Measurements from ENCODE around the gene ARID3C. TPM values are rescaled to one million over a fixed set of nuclear protein-coding genes. Genes with fewer than 3 reads are reported as not detected.
"Not testable (repeated sequence)": the region's sequence is repeated elsewhere in the genome, so short reads cannot be mapped to it uniquely, and the experiment has no call there.

Gene ARID3C
- total and polyA plus RNA-seq, 10 of the 15 experiments (the other 5 are each of a cell fraction or from before 2014, with no cell fraction given) = not detected

GRCh38 chr9:34642679-34643078 is 13.8 kb upstream of the ARID3C start:
- peaks cover 12% of the 10 kb centered on the region for H3K79me2 ChIP-seq (ENCODE audit: control insufficient read depth, insufficient read depth, low read length)
- peaks cover 8% of the 10 kb centered on the region for H3K4me1 ChIP-seq (ENCODE audit: control insufficient read depth, insufficient read depth, low read length)
- FAIRE-seq (no peak), ATAC-seq (no peak), DNase-seq (ENCODE audit: low read depth, low spot score) (no peak)
- H3K9ac ChIP-seq (ENCODE audit: control insufficient read depth, insufficient read depth, low read length) = no peak overlapping the region
- CTCF ChIA-PET = interaction anchor here (1.5 kb wide), 1 partner anchor 9 kb away, joined by 14 read pairs; no protein-coding TSS in a partner anchor
- no TSS peak for BruUV-seq (replicated peaks)
- H3K4me3 ChIP-seq = no peak overlapping the region
- no peaks in the 10 kb centered on the region for H3K9me3 ChIP-seq (replicated peaks; ENCODE audit: control insufficient read depth, insufficient read depth, low read length)
- RAD21 ChIA-PET (ENCODE audit: unreplicated experiment) = interaction anchor here (0.7 to 1.1 kb wide), 2 partner anchors 9 to 39 kb away, joined by 3 read pairs; no protein-coding TSS in a partner anchor
- H3K27me3 ChIP-seq (replicated peaks in 1 of 2; ENCODE audit: control insufficient read depth in 2 of 2, insufficient read depth in 2 of 2, low read length in 1 of 2) = no peaks in the 10 kb centered on the region
- H2AFZ ChIP-seq (ENCODE audit: control insufficient read depth, low read depth, low read length) = no peak overlapping the region
- in situ Hi-C loops (cut with MboI) = loop anchor here (5.0 kb wide), 1 partner anchor 50 kb away; no protein-coding TSS in a partner anchor
- H3K4me2 ChIP-seq (ENCODE audit: control insufficient read depth, insufficient read depth) = no peak overlapping the region
- POLR2A ChIA-PET = no interaction called here
- H3K36me3 ChIP-seq (ENCODE audit: control insufficient read depth in 2 of 2, insufficient read depth in 2 of 2, low read length in 1 of 2) = no peaks in the 10 kb centered on the region
- TF ChIP-seq RUNX3 (IDR thresholded peaks at IDR 0.05; ENCODE audit: low read length) = no peak
- TF ChIP-seq SMAD1 (IDR thresholded peaks at IDR 0.05; ENCODE audit: low read depth, partially characterized antibody) = no peak
- no peak for TF ChIP-seq IKZF1 (conservative IDR thresholded peaks at IDR 0.05)
- no peak for TF ChIP-seq ZBTB11 (CRISPR knock-in tag; IDR thresholded peaks at IDR 0.05)
- TF ChIP-seq PRDM15 (CRISPR knock-in tag; IDR thresholded peaks at IDR 0.05) = no peak
- no peak for TF ChIP-seq ATF7 (IDR thresholded peaks at IDR 0.05; ENCODE audit: low read depth)
- no peaks in the 10 kb centered on the region; the same call in 1 of the 2 replicates for H4K20me1 ChIP-seq (ENCODE audit: control insufficient read depth, insufficient read depth)
- WGBS (ENCODE audit: insufficient coverage, insufficient replicate concordance, low lambda C conversion rate, missing lambda C conversion rate) = 47% methylated on average over 1 of the region's 1 CpG
- intact Hi-C loops (cut with micrococcal nuclease; ENCODE audit: unreplicated experiment) = no loop called here
- SMC1A ChIA-PET (ENCODE audit: uncharacterized antibody, unreplicated experiment) = interaction anchor here (1.2 kb wide), 1 partner anchor 9 kb away, joined by 3 read pairs; no protein-coding TSS in a partner anchor
- H3K27ac ChIP-seq (ENCODE audit: control insufficient read depth, insufficient read depth) = no peak overlapping the region

DNA sequence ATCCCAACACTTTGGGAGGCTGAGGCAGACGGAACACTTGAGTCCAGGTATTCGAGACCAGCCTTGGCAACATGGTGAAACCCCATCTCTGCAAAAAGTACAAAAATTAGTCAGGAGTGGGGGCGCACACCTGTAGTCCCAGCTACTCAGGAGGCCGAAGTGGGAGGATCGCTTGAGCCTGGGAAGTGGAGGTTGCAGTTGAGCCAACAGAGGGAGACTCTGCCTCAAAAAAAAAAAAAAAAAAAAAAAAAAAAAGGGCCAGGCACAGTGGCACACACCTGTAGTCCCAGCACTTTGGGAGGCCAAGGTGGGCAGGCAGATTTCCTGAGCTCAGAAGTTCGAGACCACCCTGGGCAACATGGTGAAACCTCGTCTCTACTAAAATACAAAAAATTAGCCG is 10.5 kb upstream of the ARID3C start:
- H4K20me1 ChIP-seq (ENCODE audit: control insufficient read depth, insufficient read depth); ATAC-seq; H3K27me3 ChIP-seq (replicated peaks in 1 of 2; ENCODE audit: control insufficient read depth in 2 of 2, insufficient read depth in 2 of 2, low read length in 1 of 2); BruUV-seq (replicated peaks); FAIRE-seq; H3K4me3 ChIP-seq; H2AFZ ChIP-seq (ENCODE audit: control insufficient read depth, low read depth, low read length); DNase-seq (ENCODE audit: low read depth, low spot score); H3K4me2 ChIP-seq (ENCODE audit: control insufficient read depth, insufficient read depth); H3K36me3 ChIP-seq (ENCODE audit: control insufficient read depth in 2 of 2, insufficient read depth in 2 of 2, low read length in 1 of 2); H3K9me3 ChIP-seq (replicated peaks; ENCODE audit: control insufficient read depth, insufficient read depth, low read length); H3K27ac ChIP-seq (ENCODE audit: control insufficient read depth, insufficient read depth); in situ Hi-C loops (cut with MboI); H3K9ac ChIP-seq (ENCODE audit: control insufficient read depth, insufficient read depth, low read length); H3K4me1 ChIP-seq (ENCODE audit: control insufficient read depth, insufficient read depth, low read length); intact Hi-C loops (cut with micrococcal nuclease; ENCODE audit: unreplicated experiment): not testable (repeated sequence)
- 72% methylated on average over 8 of the region's 8 CpGs for WGBS (ENCODE audit: insufficient coverage, insufficient replicate concordance, low lambda C conversion rate, missing lambda C conversion rate)
- ChIA-PET SMC1A (ENCODE audit: uncharacterized antibody, unreplicated experiment) (interaction anchor here (0.8 to 1.5 kb wide), 3 partner anchors 22 to 63 kb away, joined by 3 to 6 read pairs (median 3); no protein-coding TSS in a partner anchor), CTCF (interaction anchor here (6.7 to 8.3 kb wide), 3 partner anchors 8 to 26 kb away, joined by 58 to 118 read pairs (median 103); partner anchors contain the start of genes DCTN3, GALT and RPP25L), POLR2A (interaction anchor here (0.6 to 3.4 kb wide), 2 partner anchors 8 to 53 kb away, joined by 7 to 25 read pairs; partner anchors contain the start of gene GALT), RAD21 (ENCODE audit: unreplicated experiment) (interaction anchor here (2.6 kb wide), 1 partner anchor 8 kb away, joined by 14 read pairs; the partner anchor contains the start of gene GALT)
- H3K79me2 ChIP-seq (ENCODE audit: control insufficient read depth, insufficient read depth, low read length) = peaks cover 15% of the 10 kb centered on the region
